Fibroblast of skin of back (primary cell): Measurements from ENCODE around the gene ARHGEF37.

Experiments
- DNase-seq: peaks from one replicate; pipeline ENCODE4 v3.0.0-alpha.2; 2013

The ARHGEF37 gene

GRCh38 chr5:149603920-149604319 is 22.6 kb downstream of the ARHGEF37 start:
- no peak for DNase-seq

GRCh38 chr5:149604321-149604720 is 23.0 kb downstream of the ARHGEF37 start:
- DNase-seq, result no peak

GRCh38 chr5:149605354-149605997 is 24.2 kb downstream of the ARHGEF37 start:
- peak; percentile 40 for DNase-seq

GRCh38 chr5:149605998-149606724 is 24.9 kb downstream of the ARHGEF37 start:
- peak; percentile 97 for DNase-seq

- no peak for DNase-seq
Measured at GRCh38 chr5:149608936-149609545, 27.7 kb downstream of the ARHGEF37 start.

GRCh38 chr5:149609640-149610219 is 28.4 kb downstream of the ARHGEF37 start:
- no peak for DNase-seq

- DNase-seq, result no peak
Measured at GRCh38 chr5:149610589-149611255, 29.4 kb downstream of the ARHGEF37 start.

- peak; percentile 56 for DNase-seq
Measured at GRCh38 chr5:149611326-149611725, 30.0 kb downstream of the ARHGEF37 start.

GRCh38 chr5:149614034-149614907 is 33.0 kb downstream of the ARHGEF37 start:
- no peak for DNase-seq

GRCh38 chr5:149615976-149616375 is 34.7 kb downstream of the ARHGEF37 start:
- no peak for DNase-seq

GRCh38 chr5:149616727-149617285 is 35.5 kb downstream of the ARHGEF37 start:
- no peak for DNase-seq

GRCh38 chr5:149617760-149618306 is 36.5 kb downstream of the ARHGEF37 start:
- no peak for DNase-seq

GRCh38 chr5:149618581-149619248 is 37.4 kb downstream of the ARHGEF37 start:
- DNase-seq, result peak; percentile 73

GRCh38 chr5:149621415-149622098 is 40.3 kb downstream of the ARHGEF37 start:
- no peak for DNase-seq

- DNase-seq, result no peak
Measured at GRCh38 chr5:149622466-149622865, 41.2 kb downstream of the ARHGEF37 start.

- DNase-seq, result no peak
Measured at GRCh38 chr5:149623473-149623872, 42.2 kb downstream of the ARHGEF37 start.

GRCh38 chr5:149627070-149627469 is 45.8 kb downstream of the ARHGEF37 start:
- no peak for DNase-seq

GRCh38 chr5:149628221-149628620 is 46.9 kb downstream of the ARHGEF37 start:
- DNase-seq, result no peak

GRCh38 chr5:149628846-149629388 is 47.6 kb downstream of the ARHGEF37 start:
- no peak for DNase-seq

GRCh38 chr5:149629421-149629820 is 48.1 kb downstream of the ARHGEF37 start:
- DNase-seq, result no peak
